Measurements from ENCODE around the gene TM7SF2.

TM7SF2 gene

DNA sequence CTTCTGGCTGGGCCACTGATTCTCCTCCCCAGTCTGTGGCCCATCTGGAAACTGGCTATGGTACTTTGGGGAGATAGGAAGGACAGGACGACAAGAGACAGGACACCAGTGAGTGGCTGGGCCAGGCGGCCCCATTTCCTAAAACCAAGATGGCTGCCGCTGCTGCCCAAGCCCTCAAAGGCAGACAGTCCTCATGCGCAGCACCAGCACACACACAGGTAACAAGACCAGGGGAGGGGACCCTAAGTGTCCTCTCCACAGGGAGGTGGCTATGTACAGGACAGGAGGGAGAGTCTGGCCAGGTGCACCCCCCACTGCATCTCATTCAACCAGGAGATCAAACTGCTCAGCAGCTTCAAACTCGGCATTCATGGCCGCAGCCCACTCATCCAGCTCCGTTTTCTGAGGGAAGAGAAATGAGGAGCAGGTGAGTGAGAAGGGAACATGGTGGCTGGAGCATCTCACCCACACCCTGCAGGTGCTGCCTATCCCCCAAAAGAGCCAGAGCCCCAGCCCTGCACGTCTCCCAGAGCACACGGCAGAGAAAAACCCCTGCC is 32.8 kb upstream of the TM7SF2 start:
- no peak overlapping the region for H3K4me3 ChIP-seq (ENCODE audit: control insufficient read depth, low read depth, low read length)
- TF ChIP-seq, protein P1, sequence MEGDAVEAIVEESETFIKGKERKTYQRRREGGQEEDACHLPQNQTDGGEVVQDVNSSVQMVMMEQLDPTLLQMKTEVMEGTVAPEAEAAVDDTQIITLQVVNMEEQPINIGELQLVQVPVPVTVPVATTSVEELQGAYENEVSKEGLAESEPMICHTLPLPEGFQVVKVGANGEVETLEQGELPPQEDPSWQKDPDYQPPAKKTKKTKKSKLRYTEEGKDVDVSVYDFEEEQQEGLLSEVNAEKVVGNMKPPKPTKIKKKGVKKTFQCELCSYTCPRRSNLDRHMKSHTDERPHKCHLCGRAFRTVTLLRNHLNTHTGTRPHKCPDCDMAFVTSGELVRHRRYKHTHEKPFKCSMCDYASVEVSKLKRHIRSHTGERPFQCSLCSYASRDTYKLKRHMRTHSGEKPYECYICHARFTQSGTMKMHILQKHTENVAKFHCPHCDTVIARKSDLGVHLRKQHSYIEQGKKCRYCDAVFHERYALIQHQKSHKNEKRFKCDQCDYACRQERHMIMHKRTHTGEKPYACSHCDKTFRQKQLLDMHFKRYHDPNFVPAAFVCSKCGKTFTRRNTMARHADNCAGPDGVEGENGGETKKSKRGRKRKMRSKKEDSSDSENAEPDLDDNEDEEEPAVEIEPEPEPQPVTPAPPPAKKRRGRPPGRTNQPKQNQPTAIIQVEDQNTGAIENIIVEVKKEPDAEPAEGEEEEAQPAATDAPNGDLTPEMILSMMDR (IDR thresholded peaks at IDR 0.05; ENCODE audit: control insufficient read depth, insufficient read depth, low read depth, low read length, missing control alignments): no peak
- DNase-seq (ENCODE audit: low read depth): no peak

DNA sequence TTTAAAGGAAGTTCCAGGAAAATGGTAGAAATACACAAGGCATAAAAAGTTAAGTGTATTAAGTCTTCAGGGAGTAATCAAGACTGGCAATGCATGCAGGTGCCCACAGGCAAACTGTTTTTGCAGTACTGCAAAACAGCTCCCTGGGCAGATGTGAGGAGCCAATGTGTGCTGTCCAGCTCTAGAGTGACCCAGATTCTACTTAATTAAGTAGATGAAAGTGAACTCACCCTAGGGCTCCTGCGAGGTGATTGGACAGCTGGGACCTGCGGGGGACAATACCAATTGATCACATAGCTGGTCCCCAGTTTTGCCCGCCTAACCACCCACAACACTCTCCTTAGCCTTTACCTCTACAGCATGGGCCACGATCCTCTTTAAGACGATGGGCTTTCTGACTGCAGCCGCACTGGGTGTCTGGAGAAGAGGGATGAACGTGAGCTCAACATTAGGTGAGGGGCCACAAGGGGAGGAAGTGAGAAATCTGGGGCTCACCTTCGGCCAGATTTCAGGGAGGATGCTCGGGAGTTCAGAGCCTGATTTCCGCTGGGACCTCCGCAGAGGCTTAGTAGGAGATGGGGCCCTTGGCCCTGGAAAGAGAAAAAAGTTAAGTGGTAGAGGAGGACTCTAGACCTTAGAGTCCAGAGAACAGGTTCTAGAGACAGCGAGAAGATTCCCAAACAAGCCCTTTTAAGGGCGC is 28.4 kb upstream of the TM7SF2 start:
- TF ChIP-seq, protein P1 (IDR thresholded peaks at IDR 0.05; ENCODE audit: control insufficient read depth, insufficient read depth, low read depth, low read length, missing control alignments): no peak
- no peak for DNase-seq (ENCODE audit: low read depth)
- peak overlapping the region; percentile 84 for H3K4me3 ChIP-seq (ENCODE audit: control insufficient read depth, low read depth, low read length)

DNA sequence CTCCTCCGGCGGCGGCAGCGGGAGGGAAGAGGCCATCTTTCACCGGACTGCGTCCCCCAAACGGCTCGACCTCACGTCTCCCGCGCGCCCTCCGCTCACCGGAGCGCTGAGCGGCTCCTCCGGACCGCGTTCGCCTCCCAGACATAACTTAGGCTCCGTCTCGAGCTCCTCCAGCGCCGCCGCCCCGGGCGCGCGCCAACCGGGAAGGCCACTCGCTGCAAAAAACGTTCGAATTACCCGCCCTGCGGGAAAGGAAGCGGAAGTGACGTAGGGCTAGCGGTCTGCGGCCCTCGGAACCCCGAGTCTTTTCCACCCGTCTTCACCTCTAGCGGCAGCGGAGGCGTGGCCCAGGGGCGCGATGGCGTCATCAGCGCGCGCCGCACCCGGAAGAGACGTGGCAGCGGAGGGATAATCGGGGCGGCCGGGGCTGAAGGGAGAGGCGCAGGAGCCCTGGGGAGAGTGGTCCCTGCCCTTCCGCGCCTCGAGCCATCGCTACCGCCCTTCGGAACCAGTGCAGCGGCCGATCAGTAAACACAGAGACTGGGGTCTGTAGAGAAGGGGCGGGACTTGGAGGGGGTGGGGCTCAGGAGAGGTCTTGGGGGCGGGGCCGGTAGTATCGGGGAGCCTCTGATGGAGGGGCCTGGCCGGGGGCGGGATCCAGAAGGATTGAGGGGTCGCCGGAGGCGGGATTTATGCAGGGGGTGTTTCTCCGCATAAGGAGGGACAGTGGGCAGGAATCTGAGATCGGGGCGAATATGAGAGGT is 27.7 kb upstream of the TM7SF2 start, which contains the start of the genes CDCA5 and ZFPL1:
TSS of gene CDCA5 (minus strand) at position 207 of the 764 bp plus-strand sequence. CDS start at position 145, 62 bp downstream.
TSS of gene ZFPL1 (plus strand) at position 389 of the 764 bp plus-strand sequence. CDS start 477 bp downstream, outside the sequence.
- H3K4me3 ChIP-seq (ENCODE audit: control insufficient read depth, low read depth, low read length): peak within 1 kb of the TSS; percentile 84
- TF ChIP-seq, protein P1 (IDR thresholded peaks at IDR 0.05; ENCODE audit: control insufficient read depth, insufficient read depth, low read depth, low read length, missing control alignments): no peak
- peak; percentile 75 for DNase-seq (ENCODE audit: low read depth)

DNA sequence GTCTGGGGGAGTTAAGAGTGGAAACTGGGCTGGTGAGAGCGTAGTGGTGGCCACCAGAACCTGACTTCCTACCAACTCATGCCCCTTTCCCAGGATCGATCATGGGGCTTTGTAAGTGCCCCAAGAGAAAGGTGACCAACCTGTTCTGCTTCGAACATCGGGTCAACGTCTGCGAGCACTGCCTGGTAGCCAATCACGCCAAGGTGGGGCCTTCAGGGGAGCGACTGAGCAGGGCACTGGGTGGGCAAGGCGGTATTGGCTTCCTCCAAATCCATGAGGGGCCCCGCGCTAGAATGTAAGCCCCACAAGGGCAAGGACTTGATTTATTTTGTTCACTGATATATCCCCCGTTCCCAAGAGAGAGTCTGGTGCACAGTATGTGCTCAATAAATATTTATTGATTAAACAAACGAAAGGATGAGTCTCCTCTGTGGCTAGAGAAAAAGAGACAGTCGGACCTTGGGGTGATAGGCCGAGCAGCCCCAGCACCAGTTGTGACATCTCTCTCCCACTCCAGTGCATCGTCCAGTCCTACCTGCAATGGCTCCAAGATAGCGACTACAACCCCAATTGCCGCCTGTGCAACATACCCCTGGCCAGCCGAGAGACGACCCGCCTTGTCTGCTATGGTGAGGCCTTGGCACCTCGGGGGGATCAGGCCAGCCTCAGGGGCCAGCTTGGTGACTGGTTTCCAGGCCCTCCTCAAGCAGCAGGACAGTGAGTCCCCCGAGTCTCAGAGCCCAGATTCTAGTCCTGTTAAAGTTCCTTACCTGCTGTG is 26.9 kb upstream of the TM7SF2 start:
- DNase-seq (ENCODE audit: low read depth): no peak
- peak overlapping the region; percentile 84 for H3K4me3 ChIP-seq (ENCODE audit: control insufficient read depth, low read depth, low read length)

DNA sequence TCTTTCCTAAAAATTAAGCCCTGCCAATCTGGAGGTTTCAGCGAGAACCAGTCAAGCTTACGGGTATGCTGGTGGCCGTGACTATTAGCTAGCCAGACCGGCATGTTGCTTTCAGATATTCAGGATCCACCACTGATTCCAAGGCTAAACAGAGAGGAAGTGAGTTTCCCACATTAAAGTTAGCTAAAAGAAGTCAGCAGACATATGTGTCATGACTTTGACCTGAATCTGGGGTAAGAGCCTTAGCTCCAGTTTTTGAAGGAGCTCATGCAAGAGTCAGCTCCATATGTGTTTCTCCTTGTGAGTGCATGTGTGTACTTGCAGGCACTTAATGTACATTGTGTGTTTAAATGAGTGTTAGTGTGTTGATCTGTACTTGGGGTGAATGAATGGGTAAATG is 26.2 kb upstream of the TM7SF2 start:
- TF ChIP-seq, protein P1 (IDR thresholded peaks at IDR 0.05; ENCODE audit: control insufficient read depth, insufficient read depth, low read depth, low read length, missing control alignments): no peak
- DNase-seq (ENCODE audit: low read depth): no peak
- no peak overlapping the region for H3K4me3 ChIP-seq (ENCODE audit: control insufficient read depth, low read depth, low read length)

More for the DNA sequence above, 26.9 kb upstream of the TM7SF2 start:
- TF ChIP-seq, protein P1 (IDR thresholded peaks at IDR 0.05; ENCODE audit: control insufficient read depth, insufficient read depth, low read depth, low read length, missing control alignments): no peak

DNA sequence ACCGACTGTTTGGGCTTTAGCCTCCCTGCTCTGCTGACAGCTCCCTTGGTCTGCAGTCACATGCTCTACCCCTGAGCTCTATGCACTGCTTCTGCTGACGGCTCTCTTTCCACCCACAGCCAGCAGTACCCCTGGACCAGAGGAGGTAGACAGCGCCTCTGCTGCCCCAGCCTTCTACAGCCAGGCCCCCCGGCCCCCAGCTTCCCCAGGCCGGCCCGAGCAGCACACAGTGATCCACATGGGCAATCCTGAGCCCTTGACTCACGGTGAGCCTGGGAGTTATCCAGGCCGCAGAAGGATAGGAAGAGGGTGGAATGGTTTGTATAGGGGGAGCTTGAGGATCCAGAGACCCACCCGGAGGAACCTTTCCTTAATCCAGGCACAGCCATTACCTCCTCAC is 24.9 kb upstream of the TM7SF2 start:
- H3K4me3 ChIP-seq (ENCODE audit: control insufficient read depth, low read depth, low read length): no peak overlapping the region
- DNase-seq (ENCODE audit: low read depth): no peak
- TF ChIP-seq, protein P1 (IDR thresholded peaks at IDR 0.05; ENCODE audit: control insufficient read depth, insufficient read depth, low read depth, low read length, missing control alignments): no peak

Data from AG09309 (cell line).